Heart left ventricle (tissue), 16 donors: ENCODE data around the gene EGLN3. TPM values are rescaled to one million over a fixed set of nuclear protein-coding genes. Genes with fewer than 3 reads are reported as not detected.
A peak's percentile ranks its signal among the peaks of the same experiment; 100 is the strongest.
"Not testable (repeated sequence)": the region's sequence is repeated elsewhere in the genome, so short reads cannot be mapped to it uniquely, and the experiment has no call there.

Experiments
- ATAC-seq, 4 donors: fragments of 200-7000 bp; cut with Tn5 transposase; one replicate each; pipeline ENCODE4 v1.9.1; 2020 to 2022; ENCODE audit warnings: moderate library complexity in 4 of 4, mild to moderate bottlenecking in 3 of 4, moderate number of reproducible peaks in 1 of 4
- DNase-seq, 5 donors: peaks; one replicate each; pipeline ENCODE4 v3.0.0-alpha.2; 2020
- H3K27ac ChIP-seq, 12 donors: fragments of 200-600 bp; sonication (generic) in 4 of 12; one replicate each; pipeline versions ENCODE4 v1.5.0 to v1.8.0; 2016 to 2022; ENCODE audit warnings: mild to moderate bottlenecking in 2 of 12
- H3K27me3 ChIP-seq, 9 donors: fragments of 200-600 bp; sonication (generic) in 2 of 9; one replicate each; pipeline versions ENCODE4 v1.5.1 to v1.8.0; 2016 to 2022; ENCODE audit warnings: mild to moderate bottlenecking in 3 of 9
- H3K36me3 ChIP-seq, 9 donors: fragments of 200-600 bp; sonication (generic) in 2 of 9; one replicate each; pipeline versions ENCODE4 v1.5.0 to v1.8.0; 2018 to 2022; ENCODE audit warnings: mild to moderate bottlenecking in 2 of 9
- H3K4me1 ChIP-seq, 12 donors: fragments of 200-600 bp; sonication (generic) in 4 of 12; one replicate each; pipeline versions ENCODE4 v1.5.0 to v1.8.0; 2016 to 2022; ENCODE audit warnings: mild to moderate bottlenecking in 3 of 12
- H3K4me3 ChIP-seq, 12 donors: fragments of 200-600 bp; sonication (generic) in 4 of 12; one replicate each; pipeline versions ENCODE4 v1.5.0 to v1.8.0; 2017 to 2022; ENCODE audit warnings: mild to moderate bottlenecking in 9 of 12, moderate library complexity in 4 of 12
- H3K9me3 ChIP-seq, 12 donors: fragments of 200-600 bp; sonication (generic) in 4 of 12; one replicate each; pipeline versions ENCODE4 v1.5.0 to v1.8.0; 2016 to 2022; ENCODE audit warnings: mild to moderate bottlenecking in 1 of 12
- CTCF ChIP-seq, 12 donors: fragments of 200-600 bp; sonication (generic) in 4 of 12; IDR thresholded peaks; one replicate each; pipeline versions ENCODE4 v1.5.0 to v1.8.0; 2018 to 2022; ENCODE audit warnings: antibody characterized with exemption in 12 of 12, mild to moderate bottlenecking in 5 of 12
- POLR2A ChIP-seq, 2 donors: fragments of 450-650 bp; IDR thresholded peaks; one replicate each; pipeline ENCODE4 v1.6.1; 2017; ENCODE audit warnings: antibody characterized with exemption in 2 of 2, mild to moderate bottlenecking in 2 of 2, moderate library complexity in 2 of 2
- WGBS, 4 donors: extraction: QIAGEN DNeasy Blood & Tissue Kit in 2 of 4; methylation state at CpG; one replicate each; pipeline versions ENCODE4 v1.1.5 to v1.1.7; 2013 to 2018; 5-methylcytosine and 5-hydroxymethylcytosine counted together
- intact Hi-C, 10 donors: fragments of 100-400 bp; cut with DNase I; formaldehyde crosslinking; loops; one replicate each; pipeline versions ENCODE4 v1.11.1 to v1.14.2; 2022
- polyA plus RNA-seq, 2 donors: library from polyadenylated mRNA; stranded (reverse); fragments of 200-250 nt; gene quantifications; one replicate each; pipeline ENCODE4 v1.2.3, GENCODE V29; 2013
- total RNA-seq, 9 donors: library from RNA; depleted of rRNA in 2 of 9; stranded (reverse); fragments of >200 nt in 2 of 9; fragmentation: NEBNext Ultra II Directional in 3 of 9; extraction: Animal tissue kit (Norgen Biotek cat#: 25700) in 3 of 9; gene quantifications; one replicate each; pipeline versions ENCODE4 v1.1.0 to v1.2.4, GENCODE V29; 2016 to 2023
- donor health status: ischemic (EF 13 %, LVEDD 7.1; RV severe dilation, severe dysfunction).
- donor health status: healthy with polysubstance abuse.
- donor health status: DM: no; HTN: yes; CAD: no.
- donor health status: DM: no; HTN: no; CAD: no.
- donor health status: ischemic (EF 25% LVEDD 6.9; RV normal size, moderate dysfunction).
- donor health status: ischemic (EF 25% LVEDD 5.7; RV mildly dilated, moderate dysfunction).
- donor health status: healthy.
- donor health status: DM: yes; HTN: yes; CAD: no.
- donor health status: ischemic (EF 35%, LVEDD 5.7; RV mildly dilated, moderate dysfunction).
- donor health status: nonischemic (EF 11% LVEDD 7.7; RV severe dilation, severe dysfunction).
- donor health status: DM: yes; HTN: yes; CAD: no.
- donor health status: PGD.
- donor health status: ischemic (EF 29% LVEDD 5.4; RV normal size, mild dysfunction).
- donor health status: nonischemic (EF 23%, LVEDD 6.1; RV moderate dilation, normal function).

EGLN3 gene
- total and polyA plus RNA-seq, 11 donors = 46.5 to 308 (median 138) TPM

GRCh38 chr14:33963892-33964291 is 13.0 kb upstream of the EGLN3 start:
- H3K27ac ChIP-seq = no peak overlapping the region
- H3K4me1 ChIP-seq = peaks cover 0 to 3% (median 0%) of the 10 kb centered on the region in 12 donors
- H3K36me3 ChIP-seq = no peaks in the 10 kb centered on the region
- no peaks in the 10 kb centered on the region for H3K27me3 ChIP-seq
- no peak for DNase-seq
- TF ChIP-seq CTCF (IDR thresholded peaks at IDR 0.05) = no peak
- TF ChIP-seq POLR2A (IDR thresholded peaks at IDR 0.05) = no peak
- 93 to 96% (median 95%) methylated on average over 5 of the region's 5 CpGs for WGBS, 4 donors
- H3K9me3 ChIP-seq = peaks cover 0 to 3% (median 0%) of the 10 kb centered on the region in 12 donors
- intact Hi-C loops = loop anchor here in 1 of 10 donors (10.0 kb wide), 1 partner anchor 261 kb away; no protein-coding TSS in a partner anchor
- no peak for ATAC-seq
- H3K4me3 ChIP-seq = no peak overlapping the region

GRCh38 chr14:33962466-33962865 is 11.6 kb upstream of the EGLN3 start:
- not testable (repeated sequence) for H3K4me3 ChIP-seq, H3K27me3 ChIP-seq, ATAC-seq, H3K27ac ChIP-seq, H3K36me3 ChIP-seq, H3K4me1 ChIP-seq, H3K9me3 ChIP-seq, DNase-seq
- 72 to 82% (median 75%) methylated on average over 5 of the region's 5 CpGs for whole genome bisulfite sequencing, 4 donors
- intact Hi-C loops = loop anchor here in 1 of 10 donors (10.0 kb wide), 1 partner anchor 262 kb away; no protein-coding TSS in a partner anchor

- 61 to 68% (median 64%) methylated on average over 3 of the region's 3 CpGs for WGBS, 4 donors
- Histone ChIP-seq H3K9me3 (peaks cover 0 to 3% (median 0%) of the 10 kb centered on the region in 12 donors), H3K36me3 (no peaks in the 10 kb centered on the region), H3K27me3 (no peaks in the 10 kb centered on the region), H3K27ac (no peak overlapping the region), H3K4me1 (peaks cover 0 to 9% (median 0%) of the 10 kb centered on the region in 12 donors), H3K4me3 (no peak overlapping the region)
- DNase-seq (no peak), ATAC-seq (no peak)
- intact Hi-C loops = loop anchor here in 1 of 10 donors (10.0 kb wide), 1 partner anchor 263 kb away; no protein-coding TSS in a partner anchor
- TF ChIP-seq CTCF (IDR thresholded peaks at IDR 0.05) (no peak), POLR2A (IDR thresholded peaks at IDR 0.05) (no peak)
These were observed 11.1 kb upstream of the EGLN3 start for GRCh38 chr14:33962016-33962415.

GRCh38 chr14:33959692-33960151 is 8.8 kb upstream of the EGLN3 start:
- H3K4me1 ChIP-seq = peaks cover 0 to 9% (median 0%) of the 10 kb centered on the region in 12 donors
- 55 to 79% (median 68%) methylated on average over 4 of the region's 4 CpGs for WGBS, 4 donors
- no peaks in the 10 kb centered on the region for H3K36me3 ChIP-seq
- no peaks in the 10 kb centered on the region for H3K27me3 ChIP-seq
- H3K9me3 ChIP-seq = peaks cover 0 to 3% (median 0%) of the 10 kb centered on the region in 12 donors
- no peak for DNase-seq
- H3K27ac ChIP-seq = no peak overlapping the region
- TF ChIP-seq POLR2A (IDR thresholded peaks at IDR 0.05) = no peak
- no peak for TF ChIP-seq CTCF (IDR thresholded peaks at IDR 0.05)
- intact Hi-C loops = loop anchor here in 6 of 10 donors (10.0 kb wide), 5 partner anchors 75 to 265 kb away; no protein-coding TSS in a partner anchor
- peak in 2 of 4 donors; percentile 57 for ATAC-seq
- H3K4me3 ChIP-seq = no peak overlapping the region
